Fibroblast of lung (primary cell): ENCODE data around the gene ACACB.

ENCODE experiments used
- CTCF ChIP-seq, 2 donors: IDR thresholded peaks in 1 of 2; conservative IDR thresholded peaks in 1 of 2; 1 replicate in 1 of 2; 2 replicates in 1 of 2; pipeline ENCODE4 v1.5.1; 2011 to 2012; ENCODE audit warnings: low read length in 2 of 2, control low read depth in 1 of 2, inconsistent platforms in 1 of 2, low read depth in 1 of 2, mild to moderate bottlenecking in 1 of 2
- EZH2 ChIP-seq: IDR thresholded peaks from 2 replicates; pipeline ENCODE4 v1.5.1; 2012; ENCODE audit warnings: low read length, control low read depth, mild to moderate bottlenecking; ENCODE audit errors: missing control alignments

- no peak for TF ChIP-seq CTCF (conservative IDR thresholded peaks at IDR 0.05 in 1 of 2, IDR thresholded peaks at IDR 0.05 in 1 of 2; ENCODE audit: low read depth in 1 of 2, low read length in 2 of 2)
- TF ChIP-seq EZH2: no peak
These were observed 125.5 kb downstream of the ACACB start for GRCh38 chr12:109241936-109242335.
